ENCODE results near the gene RFX8.

RFX8 gene

DNA sequence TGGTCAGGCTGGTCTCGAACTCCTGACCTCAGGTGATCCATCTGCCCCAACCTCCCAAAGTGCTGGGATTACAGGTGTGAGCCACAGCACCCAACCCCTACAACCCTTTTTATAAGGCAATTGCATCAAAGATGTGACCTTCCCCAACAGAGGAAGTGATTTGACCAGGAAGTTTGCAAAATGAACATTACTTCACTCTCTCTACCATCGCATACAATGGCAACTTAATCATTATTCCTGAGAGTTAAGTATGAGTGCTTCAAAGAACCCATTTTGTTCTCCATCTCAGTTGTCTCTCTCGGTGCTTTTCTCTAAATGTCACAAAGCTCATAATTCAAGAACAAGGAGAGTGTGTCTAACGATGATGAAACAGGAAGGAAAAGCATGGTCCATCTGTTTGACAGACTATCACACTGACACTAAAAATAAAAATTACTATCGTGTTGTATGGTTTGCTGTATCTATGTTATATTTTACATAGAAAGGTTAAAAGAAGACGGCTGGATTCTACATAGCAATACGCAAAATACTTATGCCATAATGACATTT lies 69.5 kb downstream of the RFX8 start:
- DNase-seq: no peak

GRCh38 chr2:101403745-101404144 lies 71.2 kb downstream of the RFX8 start:
- no peak for DNase-seq

DNA sequence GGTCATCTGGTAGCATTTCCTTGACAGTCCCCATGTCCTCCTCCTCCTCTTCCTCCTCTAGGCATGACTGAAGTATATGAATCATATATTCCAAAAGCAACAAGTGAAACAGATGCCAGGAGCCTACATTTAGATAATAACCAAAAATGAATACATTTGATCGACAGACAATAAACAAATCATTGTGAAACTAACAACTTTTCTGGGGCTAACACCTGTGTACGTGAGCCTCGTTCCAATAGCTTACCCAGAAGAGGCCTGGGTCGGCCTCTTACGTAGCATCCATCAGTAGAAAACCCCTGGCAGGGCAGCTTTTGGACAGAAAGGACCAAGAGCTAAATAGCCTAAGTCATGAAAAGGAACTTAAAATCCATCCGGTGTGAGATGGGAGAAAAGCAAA lies 72.3 kb downstream of the RFX8 start:
- DNase-seq: no peak

DNA sequence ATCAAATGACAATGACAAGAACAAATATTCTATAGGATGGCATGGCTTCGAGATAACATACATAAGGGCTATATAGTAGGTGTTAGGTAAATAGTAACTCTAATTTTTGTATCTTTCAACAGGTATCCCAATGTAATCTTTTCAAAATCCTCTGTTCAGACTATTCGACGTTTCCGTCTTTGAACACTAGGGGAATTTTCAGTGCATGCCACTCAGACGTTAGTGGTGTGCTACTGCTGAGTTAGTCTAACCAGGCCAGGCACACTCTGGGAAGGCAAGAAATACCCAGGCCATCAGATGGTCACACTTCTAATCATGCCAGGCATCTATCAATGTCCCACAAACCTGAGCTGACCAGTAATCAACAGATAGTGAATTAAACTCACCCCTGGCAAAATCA lies 73.0 kb downstream of the RFX8 start:
- DNase-seq: no peak

DNA sequence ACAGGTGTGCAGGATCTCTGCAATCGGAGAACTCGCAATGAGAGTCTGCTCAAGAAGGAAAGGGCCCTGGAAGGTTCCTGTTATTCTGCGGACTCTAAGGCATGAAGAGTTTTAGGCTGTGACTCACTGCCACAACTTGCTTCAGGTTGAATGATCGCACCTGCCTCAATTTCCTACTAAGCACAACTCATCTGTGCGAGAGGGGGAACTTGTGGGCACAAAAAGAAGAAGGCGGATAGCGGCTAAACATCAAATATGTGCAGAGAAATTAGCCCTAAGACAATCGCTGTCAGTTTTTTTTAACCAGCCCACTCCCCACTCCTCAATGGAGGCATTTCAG lies 73.6 kb downstream of the RFX8 start:
- DNase-seq: no peak

DNA sequence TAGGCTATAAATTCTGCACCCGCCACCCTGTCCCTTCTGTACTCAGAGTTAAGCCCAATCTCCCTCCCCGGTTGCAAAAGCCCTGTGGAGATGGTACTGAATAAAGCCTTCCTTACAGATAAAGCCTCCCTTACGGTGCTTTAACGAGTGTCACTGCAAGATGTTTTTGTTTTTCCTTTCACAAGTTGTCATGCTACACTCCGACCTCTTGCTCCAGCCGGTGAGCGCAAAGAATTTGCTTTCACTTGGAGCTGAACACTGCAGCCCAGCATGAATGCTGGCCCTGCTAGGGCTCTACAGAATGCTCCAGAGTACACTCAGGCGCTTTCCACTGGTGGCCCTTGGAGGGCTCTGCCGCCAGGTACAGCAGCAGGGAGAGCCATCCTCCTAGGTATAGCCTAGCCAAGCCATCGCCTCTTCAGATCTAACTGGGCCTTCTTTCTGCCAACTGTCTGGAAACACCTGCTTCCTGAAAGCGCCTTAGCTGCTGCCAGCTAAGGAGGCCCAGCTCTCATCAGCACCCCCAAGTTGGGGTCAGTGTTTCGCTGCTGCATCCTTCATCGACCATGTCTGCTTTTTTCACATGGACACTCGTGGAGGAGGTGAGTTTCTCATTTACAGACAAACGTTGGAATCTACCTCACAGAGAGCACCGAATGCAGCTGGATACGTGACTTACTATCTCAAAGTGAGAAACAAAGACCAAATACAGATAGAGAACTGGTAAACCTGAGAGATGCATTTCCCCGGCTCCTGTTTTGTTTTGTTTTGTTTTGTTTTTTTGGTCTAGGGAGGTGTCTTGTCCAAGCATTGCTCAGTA lies 74.2 kb downstream of the RFX8 start:
- no peak for DNase-seq

DNA sequence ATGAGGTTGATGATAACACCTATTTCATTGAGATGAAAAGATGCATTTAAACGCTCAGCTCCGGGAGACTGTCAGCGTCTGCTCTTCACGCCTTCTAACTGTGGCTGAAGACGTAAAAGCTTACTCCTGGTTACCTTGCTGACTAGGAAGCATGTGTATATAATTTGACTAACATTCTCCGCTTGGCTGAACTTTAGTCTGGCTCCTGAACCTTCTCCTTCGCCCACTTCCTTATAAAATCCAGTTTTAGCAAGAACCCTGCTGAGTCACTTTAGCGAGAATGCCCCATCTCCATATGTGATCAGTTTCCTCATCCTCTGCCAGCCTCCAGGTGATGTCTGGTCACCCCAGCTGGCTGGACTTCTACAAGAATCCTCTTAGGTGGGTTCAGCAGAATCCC lies 74.9 kb downstream of the RFX8 start:
- DNase-seq: no peak

DNA sequence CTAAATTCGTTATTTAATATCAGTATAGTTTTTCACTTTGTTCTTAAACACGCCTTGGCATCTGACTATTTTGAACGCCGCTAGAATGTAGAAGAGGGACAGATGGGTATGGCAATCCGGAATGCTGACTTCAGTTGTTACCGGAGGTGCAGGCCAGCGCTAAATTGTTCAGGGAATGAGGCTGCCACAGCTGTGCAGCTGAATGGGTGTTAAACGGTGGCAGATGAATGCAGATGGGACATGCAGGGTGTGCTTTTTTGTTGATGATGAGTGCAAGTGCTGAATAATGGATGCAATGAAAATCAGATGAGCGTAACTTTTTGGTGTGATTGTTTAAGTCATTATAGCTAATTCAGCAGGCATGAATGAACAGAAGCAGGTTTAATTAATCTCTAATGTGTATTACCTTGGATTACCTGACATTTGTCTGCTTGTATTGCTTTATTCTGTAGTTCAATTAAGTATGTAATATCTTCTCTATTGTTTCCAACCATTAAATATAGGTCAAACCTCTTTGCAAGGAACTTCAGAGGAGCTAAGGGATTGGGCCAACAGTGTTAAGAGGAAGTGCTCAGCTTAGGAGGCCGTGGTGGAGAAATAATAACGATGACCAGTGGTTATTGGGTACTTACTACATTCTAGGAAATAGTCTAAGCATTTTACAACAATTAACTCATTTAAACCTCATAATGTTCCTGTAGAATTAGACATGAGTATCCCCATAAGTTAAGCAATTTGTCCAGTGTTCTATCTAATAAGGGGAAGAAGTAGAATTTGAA lies 75.7 kb downstream of the RFX8 start:
- no peak for DNase-seq

- DNase-seq: no peak
Observed at GRCh38 chr2:101398116-101398821, 76.6 kb downstream of the RFX8 start.

DNA sequence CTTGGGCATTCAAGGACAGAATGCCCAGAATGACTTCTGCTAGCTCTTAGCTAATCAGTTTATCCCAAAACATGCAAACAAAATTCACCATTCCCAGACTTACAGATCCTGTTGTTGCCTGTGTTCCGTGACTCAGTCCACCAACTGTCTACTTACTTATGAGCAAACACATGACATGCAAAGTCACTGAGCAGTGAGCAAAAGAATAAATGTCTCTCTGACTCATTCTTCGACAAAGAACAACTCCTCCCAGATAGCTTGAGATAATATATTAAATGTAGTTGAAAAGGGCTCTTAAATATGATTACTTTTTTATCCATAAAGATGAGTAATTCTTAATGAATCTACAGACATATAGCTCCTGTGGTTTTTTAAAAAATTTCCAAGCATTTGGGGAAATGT lies 78.6 kb downstream of the RFX8 start:
- DNase-seq: no peak

GRCh38 chr2:101395545-101396315 lies 79.2 kb downstream of the RFX8 start:
- no peak for DNase-seq

DNA sequence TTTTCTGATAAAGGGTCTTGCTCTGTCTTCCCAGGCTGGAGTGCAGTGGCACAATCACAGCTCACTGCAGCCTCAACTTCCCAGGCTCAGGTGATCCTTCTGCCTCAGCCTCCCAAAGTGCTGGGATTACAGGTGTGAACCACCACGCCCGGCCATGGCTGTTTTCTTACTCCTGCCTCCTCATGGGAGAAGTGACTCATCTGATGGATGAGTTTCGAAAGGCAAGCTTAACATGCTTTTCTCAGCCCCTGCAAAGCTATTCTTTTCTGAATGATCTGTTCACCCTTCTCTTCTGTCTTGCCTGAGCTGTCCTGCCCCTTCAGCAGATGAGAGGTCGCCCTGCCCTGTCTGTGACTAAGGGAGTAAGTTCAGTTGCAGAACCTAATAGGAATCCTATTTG lies 86.7 kb downstream of the RFX8 start:
- no peak for DNase-seq

DNA sequence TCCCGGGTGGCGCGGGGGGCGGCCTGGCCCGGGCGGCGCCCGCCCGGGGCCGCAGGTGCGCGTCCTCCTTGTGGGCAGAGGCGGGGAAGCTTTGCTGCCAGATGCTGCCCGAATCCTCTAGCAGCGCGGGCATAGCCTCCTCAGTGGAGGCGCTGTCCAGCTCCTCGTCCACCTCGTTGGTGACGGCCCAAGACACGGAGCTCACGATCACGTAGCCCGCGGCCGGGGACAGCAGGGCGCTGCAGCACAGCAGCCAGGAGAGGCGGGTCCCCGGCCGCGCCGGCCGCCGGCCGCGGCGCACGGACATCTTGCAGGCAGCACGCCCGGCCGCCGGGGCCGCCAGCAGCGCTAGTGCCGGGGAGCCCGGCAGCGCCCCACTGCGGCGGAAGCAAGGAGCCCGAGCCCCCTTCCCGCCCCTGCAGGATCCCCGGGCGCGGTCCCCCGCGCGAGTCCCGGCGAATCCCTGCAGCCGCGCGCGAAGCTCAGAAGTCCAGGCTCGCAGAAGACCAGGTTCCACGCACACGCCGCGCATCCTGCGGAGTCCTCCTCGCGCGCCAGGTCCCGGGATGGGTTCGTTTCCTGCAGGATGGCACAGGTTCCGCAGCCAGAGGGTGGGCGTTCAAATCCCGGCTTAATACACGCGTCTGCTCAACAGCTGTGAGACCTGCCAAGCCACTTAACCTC lies 87.6 kb downstream of the RFX8 start, which contains the start of gene CREG2:
CREG2 (minus strand) TSS at position 353 of the 684 bp plus-strand sequence; CDS start at position 307, 46 bp downstream.
- DNase-seq: peak; percentile 69

GRCh38 chr2:101386599-101387150 lies 88.2 kb downstream of the RFX8 start:
- no peak for DNase-seq

DNA sequence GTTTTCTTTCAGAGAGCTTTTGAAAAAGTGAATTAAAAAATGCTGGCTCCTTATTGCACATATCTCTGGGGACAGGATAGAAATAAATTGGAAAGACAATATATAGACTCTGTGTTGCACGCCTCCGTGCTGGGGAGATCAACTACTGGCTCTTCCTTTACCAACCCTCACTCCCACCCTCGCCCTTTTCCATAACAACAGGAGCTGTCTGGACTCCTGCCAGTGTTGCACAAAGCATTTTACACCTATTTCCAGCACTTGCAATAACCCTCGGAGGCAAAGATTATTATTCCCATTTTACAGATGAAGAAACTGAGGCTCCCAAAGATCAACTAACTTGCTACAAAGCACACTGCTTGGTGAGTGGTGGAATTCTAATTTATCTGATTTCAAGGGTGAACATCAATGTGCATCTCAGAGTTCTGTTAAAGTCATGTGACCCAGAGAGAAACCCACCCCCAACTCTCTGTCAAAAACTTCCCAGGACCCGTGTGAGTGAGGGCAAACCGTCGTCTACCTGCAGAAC lies 91.8 kb downstream of the RFX8 start:
- no peak for DNase-seq

DNA sequence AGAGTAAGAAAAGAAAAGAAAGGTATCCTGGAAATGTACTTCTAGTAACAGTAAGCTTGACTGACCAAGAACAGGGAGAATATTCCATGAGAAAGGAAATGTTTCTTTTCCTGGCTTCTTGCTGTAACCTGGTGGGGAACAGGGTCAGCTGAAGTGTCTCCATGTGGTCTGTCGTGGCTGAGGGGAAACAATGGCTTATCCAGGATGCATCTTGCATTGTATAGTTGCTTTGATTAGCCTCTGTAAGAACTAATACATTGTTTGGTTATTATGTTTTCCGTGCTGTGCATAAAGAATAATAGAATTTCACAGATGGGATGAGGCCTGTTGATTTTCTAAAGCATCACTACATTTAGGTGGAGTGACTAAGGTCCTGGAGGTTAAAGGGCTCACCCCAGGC lies 92.5 kb downstream of the RFX8 start:
- DNase-seq: no peak

GRCh38 chr2:101380376-101380775 lies 94.5 kb downstream of the RFX8 start:
- no peak for DNase-seq

DNA sequence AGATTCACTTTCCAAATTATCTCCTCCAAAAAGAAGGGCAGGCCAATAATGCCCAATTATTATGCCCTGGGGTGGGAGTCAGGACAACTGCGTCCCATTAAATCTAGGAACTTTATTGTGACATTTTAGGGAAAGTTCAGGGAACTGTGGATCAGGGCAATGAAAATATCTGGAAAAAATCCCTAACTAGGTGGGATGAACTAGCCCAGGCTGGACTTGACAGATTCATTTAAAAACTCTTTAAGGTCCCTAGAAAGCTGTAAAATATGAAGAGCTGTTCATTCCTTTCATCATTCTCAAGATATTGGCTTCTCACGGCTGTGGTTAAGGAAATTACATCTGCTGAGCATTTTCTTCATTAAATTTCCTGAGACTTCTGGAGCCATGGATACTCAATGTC lies 95.8 kb downstream of the RFX8 start:
- DNase-seq: no peak

- DNase-seq: no peak
Observed at GRCh38 chr2:101375653-101376052, 99.3 kb downstream of the RFX8 start.

DNA sequence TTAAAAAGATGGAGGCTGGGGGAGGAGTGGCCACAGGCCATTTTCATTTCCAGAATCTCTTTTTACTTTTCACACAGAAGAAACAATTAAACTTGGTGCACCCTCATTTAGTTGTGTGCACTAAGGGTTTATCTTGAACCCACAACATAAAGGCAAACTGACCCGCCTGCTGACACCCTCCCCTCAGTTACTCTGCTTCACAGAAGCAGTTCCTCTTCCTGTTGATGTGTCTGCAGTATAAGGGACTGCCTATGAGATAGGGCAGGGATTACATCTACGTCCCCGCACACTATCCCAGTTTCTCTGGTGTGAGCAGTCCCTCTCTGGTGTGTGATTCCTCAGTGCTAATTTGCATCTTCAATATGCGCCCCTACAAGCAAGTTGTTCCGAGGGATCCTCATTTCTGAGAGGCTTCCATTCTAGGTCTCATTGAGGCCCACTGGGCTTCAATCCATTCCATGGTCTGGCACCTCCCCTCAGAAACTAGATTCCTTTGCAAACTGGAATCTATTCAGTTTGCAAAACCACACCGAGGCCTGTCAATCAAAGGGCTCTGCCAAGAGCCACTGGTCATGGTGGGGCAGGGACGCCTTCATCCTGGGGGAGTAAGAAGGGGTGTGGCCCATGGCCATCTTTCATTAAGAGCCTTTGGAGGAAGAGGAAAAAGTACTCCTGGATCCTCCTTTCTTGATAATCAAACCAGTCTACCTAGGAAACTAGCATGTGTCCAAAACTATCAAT lies 99.9 kb downstream of the RFX8 start:
- DNase-seq: no peak

- no peak for DNase-seq
Observed at GRCh38 chr2:101372792-101373191, 102.1 kb downstream of the RFX8 start.

All from activated T-cell treated with anti-CD3 and anti-CD28 coated beads, Interleukin-2, amount 50 U/mL, for 1 hour (primary cell).